Stimulated activated CD4-positive, alpha-beta T cell treated with anti-CD3 and anti-CD28 coated beads, TNF-alpha, amount 100 ng/mL, for 48 hours (primary cell): Measurements from ENCODE around the gene TMEM132D.

Experiments used
- DNase-seq, 3 donors: peaks; one replicate each; pipeline ENCODE4 v3.0.0-alpha.2; 2020; ENCODE audit warnings: low read depth in 3 of 3

Gene TMEM132D

DNA sequence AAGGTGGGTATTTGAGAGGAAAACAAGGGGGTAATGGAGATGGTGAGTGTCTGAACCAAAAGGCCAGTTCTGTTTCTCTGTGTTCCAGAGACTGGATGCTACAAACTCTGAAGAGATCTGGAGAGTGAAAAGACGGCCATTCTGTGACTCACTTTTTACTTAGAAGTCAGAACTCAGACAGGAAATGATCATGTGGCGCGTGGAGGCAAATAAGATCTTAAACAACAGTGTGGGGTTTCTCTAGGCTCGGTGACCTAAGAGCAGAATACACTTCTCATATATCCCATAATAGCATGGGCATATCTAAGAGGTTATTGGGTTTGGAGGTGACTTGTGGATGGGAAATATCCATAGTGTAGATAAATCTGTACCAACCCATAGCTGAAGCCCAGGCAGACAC is 463.5 kb downstream of the TMEM132D start:
- no peak for DNase-seq

DNA sequence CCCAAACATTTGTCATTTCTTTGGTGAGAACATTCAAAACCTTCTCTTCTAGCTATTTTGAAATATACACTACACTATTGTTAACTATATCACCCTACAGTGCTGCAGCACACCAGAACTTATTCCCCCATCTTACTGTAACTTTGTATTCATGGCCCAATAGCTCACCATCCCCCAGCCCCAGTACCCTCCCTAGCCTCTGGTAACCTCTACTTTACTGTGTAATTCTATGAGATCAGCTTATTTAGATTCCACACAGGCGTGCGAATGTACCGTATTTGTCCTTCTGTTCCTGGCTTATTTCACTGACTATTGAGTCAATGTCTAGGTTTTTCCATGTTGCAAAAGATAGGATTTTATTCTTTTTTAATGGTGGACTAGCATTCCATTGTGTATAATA is 469.0 kb downstream of the TMEM132D start:
- DNase-seq: no peak

DNA sequence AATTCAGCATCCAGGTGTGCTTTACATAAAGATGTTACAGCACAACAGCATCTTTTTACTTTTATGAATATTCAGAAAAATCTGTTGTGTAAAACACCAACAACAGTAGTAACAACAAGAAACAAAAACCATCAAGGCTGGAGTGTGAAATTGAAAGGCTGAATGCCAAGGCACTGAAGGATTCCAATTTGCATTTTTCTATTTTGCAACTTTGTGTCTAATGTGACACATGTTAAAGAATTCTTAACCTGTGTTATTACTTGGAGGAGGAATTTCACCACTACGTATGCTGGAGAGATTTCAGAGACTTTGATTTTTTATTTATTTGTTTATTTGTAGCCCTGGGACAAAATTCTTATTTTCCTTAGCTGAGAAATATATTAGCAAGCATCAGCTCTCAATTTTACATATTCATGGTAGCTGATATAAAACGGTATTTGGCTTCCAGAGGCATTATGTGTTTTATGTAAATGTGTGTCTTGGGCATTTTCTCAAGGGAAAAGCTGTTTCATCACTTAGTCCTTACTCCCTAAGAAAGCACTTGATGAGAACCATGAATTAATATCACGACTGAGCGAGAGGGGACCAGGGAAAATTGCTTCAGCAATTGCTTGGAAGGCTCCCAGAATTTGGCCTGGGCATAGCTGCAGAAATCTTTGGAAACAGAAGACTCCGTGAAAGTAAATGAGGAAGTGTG is 475.4 kb downstream of the TMEM132D start:
- no peak for DNase-seq

DNA sequence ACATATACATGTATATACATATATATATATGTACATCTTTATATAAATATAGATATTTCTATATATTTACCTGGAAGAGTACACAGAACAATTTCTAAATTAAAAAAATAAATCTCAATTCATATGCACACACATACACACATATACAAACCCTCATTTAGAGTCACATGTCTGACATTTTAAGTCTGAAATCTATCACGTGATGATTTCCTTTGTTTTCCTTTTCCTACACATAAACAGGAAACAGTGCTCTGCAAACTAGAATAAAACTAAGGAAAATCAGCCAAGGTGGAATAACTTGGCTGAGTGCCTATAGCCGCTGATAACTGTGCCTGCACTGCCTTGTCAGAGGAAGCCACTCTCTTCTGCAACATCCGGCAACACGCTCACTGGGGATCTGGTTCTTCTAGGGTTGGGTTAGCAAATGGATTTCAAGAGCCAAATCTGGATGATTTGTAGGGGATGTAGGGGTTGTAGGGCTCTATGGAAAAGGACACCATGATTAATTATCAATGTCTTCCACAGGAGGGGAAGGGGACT is 480.7 kb downstream of the TMEM132D start:
- DNase-seq: no peak

DNA sequence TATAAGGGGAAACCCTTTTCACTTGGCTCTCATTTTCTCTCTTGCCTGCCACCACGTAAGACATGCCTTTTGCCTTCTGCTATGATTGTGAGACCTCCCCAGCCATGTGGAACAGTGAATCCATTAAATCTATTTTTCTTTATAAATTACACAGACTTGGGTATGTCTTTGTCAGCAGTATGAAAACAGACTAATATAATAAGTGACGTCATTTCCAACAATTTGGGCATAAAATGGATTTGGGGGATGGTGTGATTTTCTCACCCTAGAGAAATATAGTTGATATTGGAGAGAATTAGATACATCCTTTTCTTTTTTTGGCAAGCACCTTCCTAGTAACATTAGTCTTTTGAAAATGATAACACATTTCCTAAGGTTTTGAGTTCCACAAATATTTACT is 490.5 kb downstream of the TMEM132D start:
- DNase-seq: no peak

DNA sequence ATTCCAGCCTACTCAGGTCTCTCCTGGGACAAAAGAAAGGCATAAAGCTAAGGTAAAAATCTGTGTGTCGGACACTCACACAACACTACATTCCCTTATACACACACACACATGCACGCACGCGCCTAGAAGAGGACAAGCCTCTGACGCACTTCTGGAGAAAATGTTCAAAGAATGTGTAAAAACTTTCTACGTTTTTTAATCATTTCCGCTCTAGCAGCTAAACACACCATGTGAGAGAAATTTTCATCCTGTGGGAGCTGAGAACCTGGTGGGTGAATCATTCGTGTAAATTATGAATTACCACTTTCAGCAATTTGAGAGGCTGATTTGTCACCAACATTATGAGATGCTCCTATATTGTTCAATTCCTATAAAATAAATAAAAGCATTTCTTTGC is 494.5 kb downstream of the TMEM132D start:
- DNase-seq: no peak

DNA sequence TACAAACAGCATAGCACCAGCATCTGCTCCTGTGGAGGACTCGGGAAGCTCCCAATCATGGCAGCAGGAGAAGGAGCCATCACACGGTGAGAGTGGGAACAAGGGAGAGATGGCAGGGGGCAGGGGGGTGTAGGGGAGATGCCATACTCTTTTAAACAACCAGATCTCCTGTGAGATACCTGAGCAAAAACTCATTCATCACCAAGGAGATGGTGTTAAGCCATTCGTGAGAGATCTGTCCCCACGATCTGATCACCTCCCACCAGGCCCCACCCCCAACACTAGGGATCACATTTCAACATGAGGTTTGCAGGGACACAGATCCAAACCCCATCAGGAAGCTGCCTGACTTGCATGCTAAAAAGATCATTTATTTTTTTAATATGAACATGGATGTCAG is 499.3 kb downstream of the TMEM132D start:
- DNase-seq: no peak

DNA sequence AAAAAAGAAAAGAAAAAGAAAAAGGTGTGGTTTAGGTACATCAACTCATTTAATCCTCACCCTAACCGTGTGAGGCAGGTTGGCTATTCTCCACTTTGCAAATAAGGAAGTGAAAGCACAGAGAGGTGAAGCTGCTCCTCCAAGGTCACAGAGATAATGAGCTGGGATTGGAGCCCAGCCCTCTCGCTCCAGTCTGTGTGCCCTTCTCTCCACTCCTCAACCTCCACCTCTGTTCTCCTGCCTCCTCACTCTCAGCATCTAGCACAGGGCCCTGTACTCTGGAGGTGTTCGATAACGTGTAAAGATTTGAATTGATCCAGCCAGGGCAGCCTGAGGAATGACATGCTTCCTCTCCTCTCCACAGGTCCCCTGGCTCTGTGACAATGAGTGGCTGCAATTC is 502.3 kb downstream of the TMEM132D start:
- no peak for DNase-seq

DNA sequence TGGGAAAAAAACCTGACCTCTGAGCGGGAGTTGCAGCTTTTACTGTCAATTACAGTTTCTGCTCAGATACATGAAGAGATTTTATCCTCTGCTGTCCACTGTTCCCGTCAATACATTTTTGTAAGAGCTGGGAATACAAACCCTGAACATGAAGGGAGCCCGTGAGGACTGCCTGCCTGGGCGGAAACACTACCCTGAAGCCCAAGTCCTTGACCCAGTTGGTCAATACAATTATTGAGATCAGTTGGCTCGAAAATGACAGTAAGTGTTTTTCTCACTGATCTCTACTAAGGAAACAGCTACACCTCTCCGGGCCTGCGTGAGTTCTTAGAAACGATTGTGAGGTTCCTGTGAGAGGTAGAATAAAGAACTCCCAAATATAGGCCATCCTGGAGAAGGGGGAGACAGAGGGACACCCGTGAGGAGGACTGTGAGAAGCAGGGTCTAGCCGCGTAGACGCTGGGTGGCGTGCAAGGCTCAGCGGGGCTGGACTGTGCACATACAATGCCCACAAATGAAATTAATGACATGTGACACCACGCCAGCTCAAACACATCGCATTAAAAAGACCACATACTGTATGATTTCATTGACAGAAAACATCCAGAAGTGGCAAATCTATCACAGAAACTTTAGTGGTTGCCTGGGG is 509.5 kb downstream of the TMEM132D start:
- DNase-seq: no peak

DNA sequence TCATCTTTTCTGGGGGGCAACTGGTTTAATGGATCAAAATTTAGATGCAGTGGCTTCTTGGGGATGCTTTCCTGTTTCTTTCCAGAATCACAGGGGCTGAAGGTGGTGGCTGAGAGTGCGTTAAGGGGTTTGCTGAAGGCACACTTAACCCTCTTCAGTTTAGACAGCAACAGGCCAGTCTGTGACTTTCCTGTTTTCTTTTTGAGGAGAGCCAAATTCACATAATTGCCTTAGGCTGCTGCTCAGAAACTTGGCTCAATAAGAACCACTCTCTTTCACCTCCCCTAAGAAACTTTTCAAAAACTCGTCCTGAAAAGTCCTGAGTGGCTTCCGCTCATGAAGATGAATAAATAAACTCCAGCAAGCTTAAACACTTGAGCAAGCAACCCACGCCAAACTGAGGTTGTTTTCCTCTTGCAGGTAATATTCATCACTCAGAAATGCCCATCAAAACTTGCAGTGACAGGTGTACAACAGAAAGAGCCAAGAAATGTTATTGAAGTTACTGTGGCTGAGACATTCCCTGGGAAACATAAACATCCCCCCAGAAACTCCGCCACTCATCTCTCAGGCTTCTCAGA is 510.4 kb downstream of the TMEM132D start:
- DNase-seq: no peak

DNA sequence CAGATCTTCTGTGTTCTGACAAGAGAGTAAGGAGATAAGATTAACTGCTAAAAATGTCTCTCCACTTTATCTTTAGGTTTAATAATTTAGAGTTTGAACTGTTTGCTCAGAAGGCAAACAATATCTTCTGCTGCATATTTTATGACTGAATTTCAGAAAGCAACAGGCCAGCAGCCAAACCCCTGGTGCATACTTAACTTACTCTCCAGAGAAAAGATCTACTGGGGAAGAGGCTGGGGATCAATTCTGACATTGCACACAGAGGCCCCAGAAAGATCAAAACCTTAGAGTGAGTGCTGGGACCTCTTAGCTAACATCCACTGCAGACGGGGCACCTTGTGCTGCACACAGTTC is 518.2 kb downstream of the TMEM132D start:
- no peak for DNase-seq

DNA sequence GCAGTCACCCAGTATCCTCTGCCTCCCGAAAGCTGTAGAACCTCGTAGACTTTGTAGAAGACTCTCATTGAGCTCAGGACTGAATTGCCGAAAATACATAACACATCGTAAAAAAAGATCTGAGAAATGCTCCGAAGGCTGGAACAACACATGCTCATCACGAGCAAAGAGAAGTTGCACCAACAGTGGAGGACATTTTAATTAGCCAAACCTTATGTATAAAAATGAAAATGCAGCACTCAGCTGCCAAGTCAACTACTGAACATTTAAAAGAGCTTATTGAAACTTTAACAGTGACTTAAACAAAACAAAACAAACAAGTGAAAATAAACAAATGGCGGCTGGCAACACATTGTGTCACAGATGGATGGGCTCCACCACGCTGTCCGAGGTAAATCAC is 519.9 kb downstream of the TMEM132D start:
- no peak for DNase-seq

DNA sequence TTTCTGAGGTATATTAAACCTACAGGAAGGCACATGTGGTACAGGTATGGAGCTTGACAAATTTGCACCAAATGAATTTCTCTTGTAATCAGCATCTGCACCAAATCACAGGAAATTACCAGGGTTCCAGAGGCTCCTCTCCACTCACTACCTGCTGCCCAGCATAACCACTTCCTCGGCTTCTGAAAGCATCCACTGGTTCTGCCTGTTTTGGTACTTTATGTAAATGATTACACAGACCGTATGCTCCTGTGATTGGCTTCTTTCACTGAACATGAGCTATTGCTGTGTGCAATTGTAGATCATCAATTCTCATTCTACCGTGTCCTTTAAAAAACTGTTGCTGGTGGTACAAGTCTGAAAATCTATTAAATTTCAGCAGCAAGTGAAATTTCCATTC is 522.1 kb downstream of the TMEM132D start:
- no peak for DNase-seq

DNA sequence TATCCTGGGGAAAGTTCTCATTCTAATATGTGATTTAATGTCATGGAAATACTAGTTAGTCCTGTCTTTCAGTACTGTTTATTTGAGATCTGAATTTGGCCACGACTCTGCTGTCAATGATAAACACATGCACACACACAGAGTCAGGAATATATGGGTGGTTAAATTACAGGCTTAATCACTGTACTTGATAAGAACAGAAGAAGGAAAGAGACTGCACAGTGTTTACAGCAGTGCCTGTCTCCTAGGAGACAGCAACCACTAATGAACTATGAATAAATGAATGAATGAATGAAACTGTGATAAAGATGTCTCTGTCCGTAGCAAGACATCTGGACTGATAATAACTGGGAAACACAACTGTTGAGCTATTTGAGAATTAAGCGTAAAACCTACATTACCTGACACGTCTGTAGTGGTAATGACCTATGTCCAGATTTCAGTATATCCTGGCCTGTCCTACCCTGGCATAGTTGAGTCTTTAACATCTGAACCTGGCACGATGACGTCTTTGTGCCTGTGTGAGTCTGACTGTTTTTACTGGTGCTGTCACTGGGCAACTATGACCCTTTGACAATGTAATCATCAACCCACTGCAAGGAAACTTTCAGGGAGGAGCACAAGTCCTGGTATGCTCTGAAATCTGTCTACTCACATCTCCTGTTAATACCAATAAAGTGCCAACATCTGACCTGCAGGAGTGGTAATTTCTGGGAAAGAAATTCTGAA is 524.6 kb downstream of the TMEM132D start:
- no peak for DNase-seq

DNA sequence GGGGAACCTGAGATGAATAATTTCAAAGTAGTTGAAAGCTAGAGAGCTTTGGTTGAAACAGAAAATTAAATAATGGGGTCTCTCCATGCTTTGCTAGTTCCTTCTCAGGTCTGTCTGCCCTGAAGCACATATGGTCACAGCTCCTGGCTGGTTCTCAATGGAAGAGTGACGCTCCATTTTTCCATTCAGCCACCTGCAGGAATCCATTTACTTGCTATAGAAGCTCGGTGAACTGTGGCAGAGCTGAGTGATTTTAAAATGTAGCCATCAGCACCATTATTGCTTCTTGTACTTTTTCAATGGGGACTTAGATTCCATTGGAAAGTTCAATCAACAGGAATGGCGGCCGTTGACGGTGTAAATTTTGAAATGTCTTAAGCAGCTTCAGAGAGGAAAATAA is 525.3 kb downstream of the TMEM132D start:
- DNase-seq: no peak

DNA sequence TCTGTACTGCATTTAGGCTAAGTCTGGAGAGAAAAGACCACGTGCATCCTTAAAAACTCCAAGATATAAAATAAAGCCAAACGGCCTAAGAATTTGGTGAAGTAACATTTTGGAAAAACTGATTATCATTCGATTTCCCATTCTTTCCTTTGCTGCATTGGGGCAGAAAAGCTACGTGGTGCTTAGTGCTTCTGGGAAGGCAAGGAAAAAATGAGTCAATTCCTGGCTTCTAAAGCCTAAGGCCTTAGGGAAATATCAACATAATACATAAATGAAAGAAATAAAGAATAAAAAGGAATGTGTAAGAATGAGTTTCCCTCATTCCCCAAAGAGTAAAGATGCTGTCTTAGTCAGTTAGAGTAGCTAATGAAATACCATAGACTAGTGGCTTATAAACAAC is 530.1 kb downstream of the TMEM132D start:
- DNase-seq: no peak

DNA sequence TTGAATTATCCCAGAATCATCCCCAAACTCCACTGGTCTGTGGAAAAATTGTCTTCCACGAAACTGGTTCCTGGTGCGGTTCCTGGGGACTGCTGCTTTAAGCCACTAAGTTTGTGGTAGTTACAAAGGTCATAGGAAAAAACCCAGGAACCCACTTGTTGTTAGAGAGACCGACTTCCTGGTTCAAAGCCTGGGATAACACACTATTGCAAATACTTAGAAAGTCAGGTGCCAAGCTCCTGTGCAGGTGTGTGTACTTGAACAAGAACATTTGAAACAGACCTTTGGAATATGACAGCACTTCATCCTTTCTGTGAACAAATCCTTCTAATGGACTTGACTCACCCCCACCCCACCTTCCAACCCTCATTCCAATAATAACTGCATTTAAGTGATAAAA is 530.9 kb downstream of the TMEM132D start:
- DNase-seq: no peak

DNA sequence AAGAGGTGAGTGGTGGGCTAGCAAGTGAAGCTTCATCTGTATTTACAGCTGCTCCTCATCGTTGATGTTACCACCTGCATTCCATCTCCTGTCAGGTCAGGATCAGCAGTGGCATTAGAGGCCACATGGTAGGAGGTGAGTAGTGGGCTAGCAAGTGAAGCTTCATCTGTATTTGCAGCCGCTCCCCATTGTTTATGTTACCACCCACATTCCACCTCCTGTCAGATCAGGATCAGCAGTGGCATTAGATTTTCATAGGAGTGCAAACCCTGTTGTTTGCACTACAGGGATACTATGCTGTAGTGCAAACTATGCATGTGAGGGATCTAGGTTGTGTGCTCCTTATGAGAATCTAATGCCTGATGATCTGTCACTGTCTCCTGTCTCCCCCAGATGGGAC is 531.5 kb downstream of the TMEM132D start:
- no peak for DNase-seq

DNA sequence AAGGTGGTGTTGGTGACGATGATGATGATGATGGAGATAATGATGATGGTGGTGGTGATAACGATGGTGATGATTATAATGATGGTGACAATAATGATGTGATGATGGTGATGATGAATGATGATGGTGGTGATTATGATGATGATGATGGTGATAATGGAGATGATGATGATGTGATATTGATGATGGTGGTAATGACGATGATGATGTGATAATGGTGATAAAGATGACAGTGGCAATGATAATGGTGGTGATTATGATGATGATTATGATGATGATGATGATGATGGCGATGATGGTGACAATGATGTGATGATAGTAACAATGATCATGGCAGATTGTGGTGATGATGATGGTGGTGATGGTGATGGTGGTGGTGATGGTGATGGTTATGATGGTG is 532.6 kb downstream of the TMEM132D start:
- no peak for DNase-seq

DNA sequence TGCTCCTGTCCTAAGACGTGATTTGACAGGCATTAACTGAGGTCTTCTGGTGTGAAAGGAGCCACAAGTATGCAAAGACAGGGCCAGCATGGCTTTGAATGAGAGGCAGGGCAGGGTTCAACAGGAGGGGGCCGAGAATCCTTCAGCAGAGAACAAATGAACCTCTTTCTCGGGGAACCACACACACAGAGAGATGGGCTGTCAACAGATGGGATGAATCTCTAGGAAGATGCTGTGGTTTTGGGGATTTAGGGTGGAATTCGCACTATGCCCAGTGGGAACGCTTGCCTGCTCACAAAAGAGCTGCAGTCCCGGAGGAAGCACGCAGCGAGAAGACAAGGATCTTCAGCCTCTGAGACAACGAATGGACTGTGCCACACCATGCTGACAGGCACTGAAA is 537.2 kb downstream of the TMEM132D start:
- no peak for DNase-seq

DNA sequence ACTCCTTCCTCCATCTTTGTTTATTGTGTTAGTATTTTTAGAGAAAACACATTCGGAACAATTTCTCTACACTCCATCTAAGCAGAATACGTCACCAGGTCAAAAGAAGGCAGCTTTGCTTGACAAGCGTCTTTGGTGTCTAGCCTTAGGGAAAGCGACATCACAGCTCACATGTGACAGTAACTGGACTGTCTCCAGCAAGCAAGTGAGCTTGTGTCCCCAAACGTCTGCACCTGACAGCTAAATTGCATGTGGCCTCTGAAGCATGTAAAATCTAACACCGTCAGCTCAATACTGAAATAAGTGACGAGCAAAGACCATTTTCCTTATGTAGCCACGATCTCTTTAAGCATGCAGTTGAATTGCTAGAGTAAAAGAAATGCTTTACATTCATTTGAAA is 540.8 kb downstream of the TMEM132D start:
- no peak for DNase-seq

DNA sequence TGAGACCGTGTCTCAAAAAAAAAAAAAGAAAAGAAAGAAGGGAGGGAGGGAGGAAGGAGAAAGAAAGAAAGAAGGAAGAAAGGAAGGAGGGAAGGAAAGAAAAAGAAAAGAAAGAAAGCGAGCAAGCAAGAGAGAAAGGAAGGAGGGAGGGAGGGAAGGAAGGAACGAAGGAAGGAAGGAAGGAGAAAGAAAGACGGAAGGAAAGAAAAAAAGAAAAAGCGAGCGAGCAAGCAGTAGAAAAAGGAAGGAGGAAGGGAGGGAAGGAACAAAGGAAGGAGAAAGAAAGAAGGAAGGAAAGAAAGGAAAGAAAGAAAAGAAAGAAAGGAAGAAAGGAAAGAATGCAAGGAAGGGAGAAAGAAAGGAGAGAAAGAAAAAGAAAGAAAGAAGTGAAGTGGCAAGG is 546.6 kb downstream of the TMEM132D start:
- no peak for DNase-seq

DNA sequence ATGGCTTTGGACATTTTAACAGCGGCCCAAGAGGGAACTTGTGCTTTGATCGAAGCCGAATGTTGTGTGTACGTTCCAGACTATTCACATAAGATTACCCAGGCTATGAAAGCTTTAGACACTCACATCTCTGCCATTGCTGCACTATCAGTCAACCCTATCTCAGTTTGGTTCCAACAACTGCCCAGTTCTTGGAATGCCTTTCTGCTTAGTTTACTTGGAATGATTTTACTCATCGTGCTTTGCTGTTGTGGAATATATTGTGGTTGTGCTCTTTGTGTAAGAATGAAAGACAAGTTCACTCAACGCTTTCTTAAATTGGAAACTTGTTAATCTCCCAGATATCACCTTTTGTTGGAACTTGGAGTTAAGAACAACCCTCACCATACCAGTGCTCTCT is 552.3 kb downstream of the TMEM132D start:
- no peak for DNase-seq
